Articular chondrocyte of knee joint (primary cell): ENCODE measurements around the gene FGF2. TPM values are rescaled to one million over a fixed set of nuclear protein-coding genes. Genes with fewer than 3 reads are reported as not detected.

Experiments used
- total RNA-seq: library from RNA; depleted of rRNA; stranded (reverse); fragments of >200 nt; gene quantifications from 2 replicates; pipeline ENCODE4 v1.2.3, GENCODE V29; 2012

FGF2 gene
- total RNA-seq: 79.3 and 103 TPM in 2 replicates

GRCh38 chr4:122826553-122827257 lies at the start of gene FGF2:
Gene FGF2, plus strand, starts transcription at chr4:122826831. Its CDS starts 344 bp downstream, at chr4:122827175.

DNA sequence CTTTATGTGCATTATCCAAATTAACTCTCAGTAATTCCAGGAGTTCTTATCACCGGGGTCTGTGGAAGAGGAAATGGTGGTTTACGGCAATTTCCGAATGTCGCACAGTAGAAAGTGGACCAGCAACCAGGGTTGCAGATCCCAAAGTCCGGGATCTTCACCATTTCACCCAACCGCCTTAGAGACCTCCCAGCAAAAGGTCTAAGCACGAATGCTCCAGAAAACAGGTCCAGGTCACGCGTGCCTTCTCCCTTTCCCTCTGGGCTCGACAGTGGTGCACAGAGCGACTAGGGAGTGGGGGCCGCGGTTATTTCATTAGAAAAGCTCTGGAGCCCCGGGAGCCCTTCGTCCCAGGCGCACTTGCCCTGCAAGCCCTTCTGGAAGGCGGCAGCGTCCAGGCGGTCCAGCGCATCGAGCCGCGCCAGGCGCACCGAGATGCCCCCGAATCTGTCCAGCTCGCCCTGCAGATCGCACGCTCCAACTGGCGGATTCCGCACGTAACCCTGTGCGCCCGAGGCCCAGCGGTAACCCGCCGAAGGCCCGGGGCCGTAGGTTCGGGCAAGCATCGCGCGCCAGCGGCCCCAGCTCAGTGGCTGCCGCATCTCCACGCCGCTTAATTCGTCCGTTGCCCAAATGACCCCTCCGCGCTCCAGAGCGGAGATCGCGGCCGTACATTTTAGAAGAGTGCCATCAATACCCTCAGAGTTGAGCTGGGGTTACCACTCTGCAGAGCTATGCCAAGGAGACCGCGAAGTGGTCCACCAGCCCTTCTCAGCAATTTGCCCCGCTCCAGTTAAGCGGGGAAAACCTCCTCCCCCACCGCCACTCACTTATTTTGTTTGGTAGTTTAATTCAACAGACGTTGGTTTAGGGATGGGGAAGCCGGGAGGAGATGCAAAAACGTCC lies 95.6 kb downstream of the FGF2 start, which contains the start of gene NUDT6:
TSS of gene NUDT6 (minus strand) at position 627 of the 906 bp plus-strand sequence. CDS start at position 602, 25 bp downstream.

Other genes with a start within 250 kb of the FGF2 start
- not detected in 2 replicates for gene IL21, start 205.8 kb upstream of the FGF2 start, total RNA-seq
- gene BBS12, start 94.1 kb upstream of the FGF2 start, total RNA-seq: 9.9 and 12.1 TPM in 2 replicates
- 5.9 and 7.2 TPM in 2 replicates for gene NUDT6, start 95.8 kb downstream of the FGF2 start, total RNA-seq